B cell (primary cell): Measurements from ENCODE around the gene PDGFRB. TPM values are rescaled to one million over a fixed set of nuclear protein-coding genes. Genes with fewer than 3 reads are reported as not detected.

Source experiments
- ATAC-seq: fragments of 200-7000 bp; cut with Tn5 transposase; one replicate; pipeline ENCODE4 v1.10.0; 2021; ENCODE audit warnings: low read depth, mild to moderate bottlenecking, moderate number of reproducible peaks, moderate library complexity
- CTCF ChIA-PET: fragments of 350-600 bp; sonication (Branson Sonifier 250); formaldehyde crosslinking; loops from one replicate; lab custom pipeline; 2021; ENCODE audit warnings: antibody characterized with exemption, inconsistent platforms; lab: Charles Lee
- POLR2A ChIA-PET: fragments of 350-600 bp; sonication (Branson Sonifier 250); formaldehyde crosslinking; loops from one replicate; lab custom pipeline; 2021; ENCODE audit warnings: antibody characterized with exemption; lab: Charles Lee
- DNase-seq: peaks from one replicate; pipeline ENCODE4 v3.0.0; 2013
- H2AFZ ChIP-seq: 2 replicates; pipeline ENCODE4 v1.6.1; 2012; ENCODE audit warnings: mild to moderate bottlenecking, low read depth, low read length; ENCODE audit not compliant: insufficient read depth, poor library complexity, severe bottlenecking
- H3K27ac ChIP-seq, 2 donors: 1 replicate in 1 of 2; 2 replicates in 1 of 2; pipeline ENCODE4 v1.5.1; 2012 to 2013; ENCODE audit warnings: low read length in 2 of 2, mild to moderate bottlenecking in 2 of 2, moderate library complexity in 1 of 2
- H3K27me3 ChIP-seq, 4 experiments: fragments of 200-600 bp in 1 of 4; sonication (generic) in 1 of 4; replicated peaks in 1 of 4; 1 replicate in 2 of 4; 2 replicates in 2 of 4; pipeline versions ENCODE4 v1.6.1 to v1.7.0; 2013 to 2016; ENCODE audit warnings: low read length in 3 of 4, mild to moderate bottlenecking in 2 of 4, mixed read lengths in 1 of 4, moderate library complexity in 1 of 4; ENCODE audit not compliant: insufficient read depth in 4 of 4, control insufficient read depth in 3 of 4; ENCODE audit errors: control extremely low read depth in 1 of 4
- H3K36me3 ChIP-seq, 2 experiments: replicated peaks in 1 of 2; 1 replicate in 1 of 2; 2 replicates in 1 of 2; pipeline versions ENCODE4 v1.6.1 to v1.7.1; 2013; ENCODE audit warnings: low read length in 1 of 2; ENCODE audit not compliant: insufficient read depth in 2 of 2, control insufficient read depth in 1 of 2; ENCODE audit errors: control extremely low read depth in 1 of 2, extremely low read depth in 1 of 2
- H3K4me1 ChIP-seq, 2 donors: fragments of 200-600 bp in 1 of 2; sonication (generic) in 1 of 2; 1 replicate in 1 of 2; 2 replicates in 1 of 2; pipeline versions ENCODE4 v1.5.1 to v1.6.1; 2013 to 2017; ENCODE audit warnings: low read length in 2 of 2; ENCODE audit not compliant: control insufficient read depth in 2 of 2, insufficient read depth in 2 of 2
- H3K4me2 ChIP-seq: replicated peaks from 2 replicates; pipeline ENCODE3; 2012; ENCODE audit warnings: mild to moderate bottlenecking, low read depth, low read length; ENCODE audit not compliant: poor library complexity, severe bottlenecking
- H3K4me3 ChIP-seq, 5 experiments: fragments of 200-600 bp in 1 of 5; sonication (generic) in 1 of 5; 1 replicate in 3 of 5; 2 replicates in 2 of 5; pipeline versions ENCODE4 v1.5.1 to v1.7.0; 2011 to 2016; ENCODE audit warnings: low read length in 4 of 5, mild to moderate bottlenecking in 4 of 5, low read depth in 2 of 5, control low read depth in 1 of 5, moderate library complexity in 1 of 5; ENCODE audit not compliant: insufficient read depth in 1 of 5; ENCODE audit errors: control extremely low read depth in 1 of 5, extremely low read depth in 1 of 5
- H3K79me2 ChIP-seq: fragments of 200-600 bp; sonication (generic); one replicate; pipeline ENCODE4 v1.6.0; 2016; ENCODE audit warnings: low read length; ENCODE audit not compliant: control insufficient read depth, insufficient read depth
- H3K9ac ChIP-seq: fragments of 200-600 bp; sonication (generic); 2 replicates; pipeline ENCODE4 v1.6.1; 2017; ENCODE audit warnings: mild to moderate bottlenecking, low read length, moderate library complexity
- H3K9me3 ChIP-seq, 3 donors: one replicate each; pipeline versions ENCODE4 v1.6.1 to v1.7.1; 2013; ENCODE audit warnings: low read length in 2 of 3; ENCODE audit not compliant: control insufficient read depth in 2 of 3, insufficient read depth in 1 of 3; ENCODE audit errors: control extremely low read depth in 1 of 3
- H4K20me1 ChIP-seq: 2 replicates; pipeline ENCODE4 v1.6.0; 2012; ENCODE audit warnings: mild to moderate bottlenecking, low read length; ENCODE audit not compliant: insufficient read depth, control insufficient read depth, poor library complexity, severe bottlenecking
- H3K27ac Mint-ChIP-seq: one replicate; pipeline ENCODE4 v1.8.0; 2021; ENCODE audit warnings: mixed read lengths
- H3K27me3 Mint-ChIP-seq: one replicate; pipeline ENCODE4 v1.8.0; 2021; ENCODE audit warnings: mixed read lengths
- H3K4me1 Mint-ChIP-seq: one replicate; pipeline ENCODE4 v1.8.0; 2021; ENCODE audit warnings: mixed read lengths
- H3K4me3 Mint-ChIP-seq: one replicate; pipeline ENCODE4 v1.8.0; 2021; ENCODE audit warnings: mixed read lengths
- H3K9me3 Mint-ChIP-seq: one replicate; pipeline ENCODE4 v1.8.0; 2022; ENCODE audit warnings: mixed read lengths; ENCODE audit not compliant: insufficient read depth
- EZH2 ChIP-seq: IDR thresholded peaks from 2 replicates; pipeline ENCODE4 v1.6.1; 2012; ENCODE audit warnings: borderline replicate concordance, low read depth, mild to moderate bottlenecking, moderate library complexity, low read length; ENCODE audit not compliant: insufficient read depth, poor library complexity, severe bottlenecking
- WGBS: methylation state at CpG from one replicate; pipeline ENCODE4 v1.1.5; 2013; ENCODE audit warnings: missing lambda C conversion rate; ENCODE audit not compliant: insufficient coverage; 5-methylcytosine and 5-hydroxymethylcytosine counted together
- intact Hi-C: fragments of 100-400 bp; cut with micrococcal nuclease; formaldehyde crosslinking; loops from one replicate; pipeline ENCODE4 v1.10.0; 2022
- polyA plus RNA-seq: library from polyadenylated mRNA; depleted of rRNA; stranded (reverse); fragments of >200 nt; gene quantifications from 2 replicates; pipeline ENCODE4 v1.2.3, GENCODE V29; 2012
- total RNA-seq, 2 donors: library from RNA; stranded (reverse); fragments of 120-200 nt in 1 of 2; gene quantifications; 1 replicate in 1 of 2; 2 replicates in 1 of 2; pipeline versions ENCODE4 v1.2.3 to v1.2.4, GENCODE V29; 2013 to 2022
- TF ChIP-seq, protein P1 (sequence below): fragments of 200-600 bp; IDR thresholded peaks from one replicate; pipeline ENCODE4 v1.8.0; 2022; ENCODE audit warnings: antibody characterized with exemption, mild to moderate bottlenecking

Gene PDGFRB
- total and polyA plus RNA-seq, 2 donors (not counting 1 experiment from before 2014, with no cell fraction given), result 0.42 to 3.6 TPM

DNA sequence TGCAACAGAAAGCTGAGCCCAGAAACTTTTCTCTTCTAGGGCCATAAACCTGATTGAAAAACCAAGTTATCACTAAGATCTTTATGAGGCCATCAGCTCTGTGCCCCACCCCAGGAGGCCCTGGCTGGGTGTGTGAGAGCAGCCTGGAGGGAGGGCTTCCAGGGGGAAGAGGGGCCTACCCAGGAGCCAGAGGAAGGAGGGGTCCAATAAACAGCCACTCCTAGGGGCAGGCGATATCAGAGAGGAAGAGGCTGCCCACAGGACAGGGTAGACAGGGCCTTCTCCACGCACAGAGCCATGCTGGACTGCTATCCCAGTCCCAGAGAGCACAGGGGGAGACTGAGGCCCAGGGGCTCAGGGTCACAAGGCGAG, 6.5 kb upstream of the PDGFRB start:
- POLR2A ChIA-PET, result no interaction called here
- Mint-ChIP-seq H3K27me3 (peaks cover 12% of the 10 kb centered on the region), H3K4me1 (peaks cover 16% of the 10 kb centered on the region), H3K4me3 (no peak overlapping the region), H3K9me3 (no peaks in the 10 kb centered on the region), H3K27ac (no peak overlapping the region)
- peaks cover 0 to 6% (median 2%) of the 10 kb centered on the region in 4 experiments for H3K27me3 ChIP-seq
- no peak overlapping the region for H3K9ac ChIP-seq
- H3K4me2 ChIP-seq, result no peak overlapping the region
- H4K20me1 ChIP-seq, result no peaks in the 10 kb centered on the region
- H3K27ac ChIP-seq, result no peak overlapping the region
- ATAC-seq, result no peak
- H3K4me3 ChIP-seq, result no peak overlapping the region
- H2AFZ ChIP-seq, result no peak overlapping the region
- TF ChIP-seq, protein P1, sequence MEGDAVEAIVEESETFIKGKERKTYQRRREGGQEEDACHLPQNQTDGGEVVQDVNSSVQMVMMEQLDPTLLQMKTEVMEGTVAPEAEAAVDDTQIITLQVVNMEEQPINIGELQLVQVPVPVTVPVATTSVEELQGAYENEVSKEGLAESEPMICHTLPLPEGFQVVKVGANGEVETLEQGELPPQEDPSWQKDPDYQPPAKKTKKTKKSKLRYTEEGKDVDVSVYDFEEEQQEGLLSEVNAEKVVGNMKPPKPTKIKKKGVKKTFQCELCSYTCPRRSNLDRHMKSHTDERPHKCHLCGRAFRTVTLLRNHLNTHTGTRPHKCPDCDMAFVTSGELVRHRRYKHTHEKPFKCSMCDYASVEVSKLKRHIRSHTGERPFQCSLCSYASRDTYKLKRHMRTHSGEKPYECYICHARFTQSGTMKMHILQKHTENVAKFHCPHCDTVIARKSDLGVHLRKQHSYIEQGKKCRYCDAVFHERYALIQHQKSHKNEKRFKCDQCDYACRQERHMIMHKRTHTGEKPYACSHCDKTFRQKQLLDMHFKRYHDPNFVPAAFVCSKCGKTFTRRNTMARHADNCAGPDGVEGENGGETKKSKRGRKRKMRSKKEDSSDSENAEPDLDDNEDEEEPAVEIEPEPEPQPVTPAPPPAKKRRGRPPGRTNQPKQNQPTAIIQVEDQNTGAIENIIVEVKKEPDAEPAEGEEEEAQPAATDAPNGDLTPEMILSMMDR, result no peak
- TF ChIP-seq EZH2, result no peak
- WGBS, result 85% methylated on average over 3 of the region's 3 CpGs
- no peaks in the 10 kb centered on the region for H3K79me2 ChIP-seq
- no peaks in the 10 kb centered on the region for H3K9me3 ChIP-seq
- no peaks in the 10 kb centered on the region for H3K36me3 ChIP-seq
- CTCF ChIA-PET, result interaction anchor here (0.8 to 1.8 kb wide), 5 partner anchors 9 to 288 kb away, joined by 3 to 5 read pairs (median 4); no protein-coding TSS in a partner anchor
- peaks cover 8 to 12% of the 10 kb centered on the region in 2 donors for H3K4me1 ChIP-seq
- DNase-seq, result no peak
- intact Hi-C loops, result no loop called here

DNA sequence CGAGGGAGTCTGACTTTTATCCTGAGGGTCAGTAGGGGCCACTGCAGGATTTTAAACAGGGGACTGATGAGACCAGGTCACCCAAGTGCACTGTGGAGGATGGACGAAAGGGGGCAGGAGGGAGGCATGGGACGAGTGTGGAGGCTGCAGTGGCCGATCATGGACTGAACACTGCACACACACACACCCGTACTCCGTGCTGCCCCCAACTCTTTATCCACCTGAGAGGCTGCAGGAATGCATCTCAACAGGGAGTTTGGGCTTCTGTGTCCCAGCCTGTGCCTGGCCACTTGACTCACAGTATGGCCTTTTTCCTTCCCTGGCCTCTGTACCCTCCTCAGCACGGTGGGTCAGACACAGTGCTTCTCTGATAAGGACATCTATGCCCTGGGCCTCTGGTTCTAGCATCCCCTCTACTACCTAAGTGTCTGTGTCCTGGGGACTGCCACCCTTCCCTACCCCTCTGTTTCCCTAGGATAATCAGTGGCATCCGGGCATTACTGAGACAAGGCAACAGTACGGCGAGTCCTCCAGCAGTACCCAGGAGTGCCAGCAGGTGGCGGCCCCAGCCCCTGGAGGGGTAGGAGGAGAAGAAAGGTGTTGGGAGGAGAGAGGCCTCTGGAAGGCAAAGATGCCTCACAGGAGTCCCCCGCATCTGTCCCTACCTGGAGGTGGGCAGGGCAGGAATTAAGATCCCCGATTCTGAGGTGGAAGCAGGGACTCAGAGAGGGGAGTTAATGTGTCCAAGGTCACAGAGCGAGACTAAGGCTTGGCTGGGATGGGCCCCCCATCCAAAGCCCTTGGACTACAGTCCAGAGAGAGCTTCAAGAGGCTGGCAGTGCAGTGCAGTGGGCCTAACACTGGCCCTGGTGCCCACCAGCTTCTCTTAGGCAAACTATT, 5.8 kb upstream of the PDGFRB start:
- no peak for TF ChIP-seq EZH2
- TF ChIP-seq, protein P1, result peak; percentile 94
- ChIA-PET POLR2A (no interaction called here), CTCF (interaction anchor here (0.8 to 1.8 kb wide), 4 partner anchors 9 to 289 kb away, joined by 3 to 5 read pairs (median 4); no protein-coding TSS in a partner anchor)
- no peak overlapping the region for H3K4me2 ChIP-seq
- H2AFZ ChIP-seq, result no peak overlapping the region
- peaks cover 12% of the 10 kb centered on the region for H3K27me3 Mint-ChIP-seq
- peaks cover 0 to 6% (median 2%) of the 10 kb centered on the region in 4 experiments for H3K27me3 ChIP-seq
- no peaks in the 10 kb centered on the region for H3K9me3 ChIP-seq
- no peaks in the 10 kb centered on the region for H4K20me1 ChIP-seq
- no peaks in the 10 kb centered on the region for H3K9me3 Mint-ChIP-seq
- no peaks in the 10 kb centered on the region for H3K36me3 ChIP-seq
- no peaks in the 10 kb centered on the region for H3K79me2 ChIP-seq
- ATAC-seq (peak; percentile 82), DNase-seq (peak; percentile 70)
- H3K4me3 ChIP-seq, result no peak overlapping the region
- no peak overlapping the region for H3K27ac ChIP-seq
- intact Hi-C loops, result loop anchor here (1.0 kb wide), 1 partner anchor 57 kb away; no protein-coding TSS in a partner anchor
- H3K4me3 Mint-ChIP-seq, result no peak overlapping the region
- 72% methylated on average over 9 of the region's 14 CpGs for WGBS
- H3K9ac ChIP-seq, result no peak overlapping the region
- H3K27ac Mint-ChIP-seq, result peak overlapping the region; percentile 17
- peaks cover 16% of the 10 kb centered on the region for H3K4me1 Mint-ChIP-seq
- H3K4me1 ChIP-seq, result peaks cover 7 to 13% of the 10 kb centered on the region in 2 donors
